Measurements from ENCODE around the gene TAS2R50. TPM values are rescaled to one million over a fixed set of nuclear protein-coding genes. Genes with fewer than 3 reads are reported as not detected.
"Not testable (repeated sequence)": the region's sequence is repeated elsewhere in the genome, so short reads cannot be mapped to it uniquely, and the experiment has no call there.

TAS2R50 gene, protein sequence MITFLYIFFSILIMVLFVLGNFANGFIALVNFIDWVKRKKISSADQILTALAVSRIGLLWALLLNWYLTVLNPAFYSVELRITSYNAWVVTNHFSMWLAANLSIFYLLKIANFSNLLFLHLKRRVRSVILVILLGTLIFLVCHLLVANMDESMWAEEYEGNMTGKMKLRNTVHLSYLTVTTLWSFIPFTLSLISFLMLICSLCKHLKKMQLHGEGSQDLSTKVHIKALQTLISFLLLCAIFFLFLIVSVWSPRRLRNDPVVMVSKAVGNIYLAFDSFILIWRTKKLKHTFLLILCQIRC
- 0.20 and 0.24 TPM in 2 replicates for total RNA-seq (2014; rRNA removed; shearing (Covaris generic))

GRCh38 chr12:10986812-10987211, at the start of gene TAS2R50:
Gene TAS2R50 (minus strand): TSS chr12:10986912. CDS start chr12:10986860, 52 bp downstream.
- no peak for DNase-seq (ENCODE audit: low read depth)

GRCh38 chr12:11033959-11034358, 47.2 kb upstream of the TAS2R50 start:
- DNase-seq (ENCODE audit: low read depth), result not testable (repeated sequence)

DNA sequence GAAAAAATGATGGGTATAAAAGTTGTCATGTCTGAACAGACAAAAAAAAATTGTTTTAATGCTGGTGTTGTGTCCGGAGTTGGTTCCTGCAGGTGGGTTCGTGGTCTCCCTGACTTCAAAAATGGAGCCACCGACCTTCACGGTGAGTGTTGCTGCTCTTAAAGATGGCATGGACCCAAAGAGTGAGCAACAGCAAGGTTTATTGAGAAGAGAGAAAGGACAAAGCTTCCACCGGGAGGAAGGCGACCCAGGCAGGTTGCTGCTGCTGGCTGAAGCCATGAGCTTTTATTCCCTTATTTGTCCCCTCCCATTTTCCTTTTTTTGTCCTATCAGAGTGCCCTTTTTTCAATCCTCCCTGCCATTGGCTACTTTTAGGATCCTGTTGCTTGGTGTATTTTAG, 44.6 kb upstream of the TAS2R50 start, which contains the start of gene TAS2R31:
Gene TAS2R31, minus strand, starts transcription at position 101 of the 400 bp plus-strand sequence. Its CDS starts 72 bp downstream, at position 29.
- DNase-seq (ENCODE audit: low read depth), result no peak

DNA sequence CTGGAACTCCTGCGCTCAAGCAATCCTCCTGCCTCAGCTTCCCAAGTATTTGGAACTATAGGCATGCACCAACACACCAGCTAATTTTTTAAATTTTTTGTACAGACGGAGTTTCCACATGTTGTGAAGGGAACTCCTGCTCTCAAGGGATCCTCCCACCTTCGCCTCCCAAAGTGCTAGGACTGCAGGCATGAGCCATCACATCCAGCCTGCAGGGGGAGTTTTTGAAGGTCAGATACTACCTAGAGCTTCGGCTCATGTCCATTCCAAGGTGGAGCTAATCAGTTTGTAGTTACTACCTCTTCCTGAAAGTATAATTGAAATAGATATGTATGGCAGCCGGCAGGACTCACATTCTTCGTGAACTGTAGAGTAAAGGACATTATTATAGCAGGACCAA, 39.4 kb upstream of the TAS2R50 start:
- no peak for DNase-seq (ENCODE audit: low read depth)

DNA sequence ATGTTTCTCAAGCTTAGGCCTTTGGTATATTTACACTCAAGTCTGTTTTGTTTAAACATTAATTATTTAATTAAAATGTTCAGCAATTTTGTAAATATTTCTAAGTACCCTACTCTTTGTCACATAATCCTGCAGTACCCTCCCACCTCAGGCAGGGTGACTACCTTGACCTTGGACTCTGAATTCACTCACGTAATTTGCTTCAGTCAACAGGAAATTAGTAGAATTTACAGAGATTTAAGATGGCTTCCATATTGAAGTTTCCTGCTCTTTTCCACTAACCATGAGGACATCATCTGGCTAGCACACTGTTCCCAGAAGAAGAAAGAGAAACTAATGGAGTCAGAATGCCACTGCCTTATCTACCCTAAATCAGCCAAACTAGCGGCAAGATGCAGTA, 36.7 kb upstream of the TAS2R50 start:
- no peak for DNase-seq (ENCODE audit: low read depth)

DNA sequence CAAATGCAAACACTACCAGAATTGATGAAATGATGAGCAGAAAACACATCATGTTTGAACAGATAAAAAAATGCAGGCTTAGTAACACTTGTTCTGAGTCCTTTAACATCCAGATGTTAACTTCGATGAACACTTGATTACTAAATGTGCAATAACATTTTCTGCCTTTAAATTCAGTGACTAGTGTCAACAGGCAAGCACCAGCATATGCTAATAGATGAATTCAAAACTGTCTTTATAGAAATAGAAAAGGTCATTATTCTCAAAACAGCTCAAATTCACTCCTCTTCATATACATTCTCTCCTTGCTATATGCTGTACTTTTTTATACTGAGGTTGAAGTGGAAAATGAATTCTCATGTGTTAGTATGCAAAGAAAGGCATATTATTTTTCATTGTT, 35.8 kb upstream of the TAS2R50 start, which contains the start of gene TAS2R19:
Gene TAS2R19, minus strand, starts transcription at position 101 of the 400 bp plus-strand sequence. Its CDS starts 49 bp downstream, at position 52.
- no peak for DNase-seq (ENCODE audit: low read depth)

- no peak for DNase-seq (ENCODE audit: low read depth)
Measured at GRCh38 chr12:11016937-11017336, 30.2 kb upstream of the TAS2R50 start.

GRCh38 chr12:11015775-11016430, 29.2 kb upstream of the TAS2R50 start:
- no peak for DNase-seq (ENCODE audit: low read depth)

- DNase-seq (ENCODE audit: low read depth), result no peak
Measured at GRCh38 chr12:11014234-11014633, 27.5 kb upstream of the TAS2R50 start.

- no peak for DNase-seq (ENCODE audit: low read depth)
Measured at GRCh38 chr12:11007608-11008007, 20.9 kb upstream of the TAS2R50 start.

DNA sequence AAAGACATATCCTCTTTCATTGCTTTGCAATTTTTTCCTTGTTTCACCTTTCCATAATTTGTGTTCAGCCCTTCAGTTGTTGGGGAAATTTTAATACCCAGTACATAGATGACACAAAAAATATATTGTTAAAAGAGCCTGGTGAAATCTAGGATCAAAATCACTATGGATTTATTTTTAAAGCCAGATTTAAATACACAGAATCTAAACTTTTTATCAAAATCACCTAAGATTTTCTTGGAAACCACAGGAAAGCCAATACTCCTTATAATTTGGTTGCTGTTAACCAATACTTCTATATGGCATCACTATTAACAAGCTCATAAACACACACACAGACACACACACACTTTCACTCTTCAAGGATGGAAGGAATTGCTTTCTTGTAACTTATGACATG, 11.5 kb upstream of the TAS2R50 start, which contains the start of gene TAS2R20:
Gene TAS2R20, minus strand, starts transcription at position 101 of the 400 bp plus-strand sequence. CDS start 429 bp downstream, outside the sequence.
- DNase-seq (ENCODE audit: low read depth), result no peak

DNA sequence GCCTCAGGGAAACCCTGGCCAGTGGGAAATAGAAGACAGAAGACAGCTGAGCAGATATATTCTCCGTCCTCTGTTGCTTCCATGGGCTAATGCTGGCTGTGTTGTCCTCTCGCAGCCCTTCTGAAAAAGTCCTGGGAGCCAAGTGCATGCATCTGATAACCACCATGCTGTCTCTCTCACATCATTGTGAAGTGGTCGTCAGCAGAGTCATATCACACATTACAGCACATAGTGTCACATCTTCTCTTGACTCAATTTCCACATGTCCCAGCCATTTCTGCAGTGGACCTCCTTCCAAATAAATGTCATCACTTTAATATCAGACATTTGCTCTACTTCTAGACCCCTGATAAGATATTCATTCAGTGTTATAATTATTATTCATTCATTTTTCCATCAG, 7.6 kb upstream of the TAS2R50 start:
- DNase-seq (ENCODE audit: low read depth), result no peak

GRCh38 chr12:10989107-10989506, 2.4 kb upstream of the TAS2R50 start:
- no peak for DNase-seq (ENCODE audit: low read depth)

DNA sequence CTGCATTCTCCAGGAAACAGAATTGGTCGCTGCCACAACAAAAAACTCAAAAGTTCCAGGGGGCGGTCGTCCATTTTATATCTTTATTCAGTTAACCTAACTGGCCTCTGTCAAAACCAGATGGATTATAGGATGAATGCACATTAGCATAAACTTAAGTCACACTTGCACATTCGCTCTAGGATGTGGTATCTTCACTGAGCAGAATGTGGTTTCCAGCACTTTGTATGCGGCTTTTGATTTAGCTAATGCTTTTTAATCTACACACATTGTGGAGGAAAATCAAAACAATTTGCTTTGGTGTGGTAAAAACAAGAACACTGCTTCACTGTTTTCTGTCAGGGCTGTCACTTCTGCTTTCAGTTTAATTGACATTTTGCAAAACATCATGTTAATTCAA, 4.5 kb downstream of the TAS2R50 start:
- no peak for DNase-seq (ENCODE audit: low read depth)

DNA sequence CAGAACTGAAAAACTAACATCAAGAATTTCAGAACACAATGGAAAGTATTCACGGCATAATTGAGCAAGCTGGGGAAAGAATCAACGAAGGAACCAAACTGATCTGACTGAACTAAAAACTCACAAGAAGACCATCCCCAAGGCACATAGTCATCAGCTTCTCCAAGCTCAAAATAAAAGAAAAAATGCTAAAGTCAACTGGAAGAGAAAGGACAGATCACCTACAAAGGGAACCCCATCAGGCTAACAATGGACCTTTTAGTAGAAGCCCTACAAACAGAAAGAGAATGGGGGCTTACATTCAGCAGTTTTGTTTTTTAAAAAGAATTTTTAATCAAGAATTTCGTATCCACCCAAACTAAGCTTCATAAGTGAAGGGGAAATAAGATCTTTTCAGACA, 11.7 kb downstream of the TAS2R50 start:
- no peak for DNase-seq (ENCODE audit: low read depth)

DNA sequence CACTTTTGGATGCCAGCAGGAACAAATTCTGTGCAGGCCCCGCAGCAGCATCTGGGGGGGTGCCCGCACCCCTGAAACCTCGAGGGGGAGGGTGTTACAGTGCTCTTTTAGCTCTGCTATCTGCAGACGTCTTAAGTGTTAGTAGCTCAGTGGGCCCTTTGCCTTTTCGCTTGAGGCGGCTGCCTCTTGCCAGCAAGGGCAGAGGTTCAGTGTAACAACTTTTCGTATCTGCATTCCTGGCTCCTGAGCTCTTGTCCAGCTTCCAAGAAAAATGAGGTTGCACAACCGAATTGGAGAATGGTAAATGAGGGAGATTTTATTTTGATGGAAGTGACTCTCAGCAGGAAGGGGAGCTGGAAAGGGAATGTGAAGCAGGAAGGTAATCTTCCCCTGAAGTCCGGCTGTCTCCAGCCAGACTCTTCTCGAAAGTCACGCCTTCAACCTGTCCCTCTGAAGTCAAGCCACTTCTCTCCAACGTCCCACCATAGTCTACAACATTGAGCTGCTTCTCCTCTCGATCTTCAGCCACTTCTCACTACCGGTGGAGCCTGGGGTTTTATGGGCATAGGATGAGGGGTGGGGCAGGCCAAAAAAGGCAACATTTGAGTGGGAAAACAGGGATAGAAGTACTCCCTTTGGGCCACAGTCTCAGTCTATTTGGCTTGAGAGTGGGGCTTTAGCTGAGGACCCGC, 17.8 kb downstream of the TAS2R50 start:
- peak; percentile 3 for DNase-seq (ENCODE audit: low read depth)

DNA sequence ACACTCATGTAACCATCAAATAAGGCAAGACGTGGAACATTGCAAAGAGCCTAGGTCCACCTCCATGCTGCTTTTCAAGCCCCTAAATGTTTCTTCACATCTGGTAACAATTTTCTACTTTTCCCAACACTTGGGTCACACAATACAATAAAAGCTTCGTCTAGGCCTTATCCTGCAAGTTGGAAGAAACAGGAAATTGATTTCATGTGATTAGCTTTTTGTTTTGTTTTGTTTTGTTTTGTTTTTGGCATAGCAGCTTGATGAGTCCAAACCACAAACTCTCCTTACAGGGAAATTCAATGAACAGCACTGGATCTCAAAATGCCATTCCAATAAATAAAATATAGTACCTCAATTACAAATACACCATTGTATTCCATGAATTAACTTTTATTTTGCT, 19.3 kb downstream of the TAS2R50 start:
- peak; percentile 62 for DNase-seq (ENCODE audit: low read depth)

DNA sequence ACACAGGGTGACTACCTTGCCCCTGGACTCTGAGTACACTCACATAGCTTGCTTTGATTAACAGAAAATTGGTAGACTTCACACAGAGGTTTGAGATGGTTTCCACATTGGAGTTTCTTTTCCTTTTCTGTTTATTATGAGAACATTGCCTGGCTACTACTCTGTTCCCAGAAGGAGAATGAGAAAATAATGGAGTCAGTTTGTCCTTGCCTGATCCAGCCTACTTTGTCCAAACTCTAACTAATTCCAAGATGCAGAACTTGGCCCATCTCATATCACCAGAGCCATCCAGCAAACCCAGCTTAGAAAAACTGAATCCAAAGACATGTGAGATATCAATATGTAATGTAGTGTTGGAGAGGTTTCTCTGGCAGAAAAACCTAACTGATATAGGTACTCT, 20.4 kb downstream of the TAS2R50 start:
- DNase-seq (ENCODE audit: low read depth), result no peak

GRCh38 chr12:10965476-10965875, 21.2 kb downstream of the TAS2R50 start:
- no peak for DNase-seq (ENCODE audit: low read depth)

- DNase-seq (ENCODE audit: low read depth), result no peak
Measured at GRCh38 chr12:10960211-10960610, 26.5 kb downstream of the TAS2R50 start.

- no peak for DNase-seq (ENCODE audit: low read depth)
Measured at GRCh38 chr12:10959804-10960203, 26.9 kb downstream of the TAS2R50 start.

DNA sequence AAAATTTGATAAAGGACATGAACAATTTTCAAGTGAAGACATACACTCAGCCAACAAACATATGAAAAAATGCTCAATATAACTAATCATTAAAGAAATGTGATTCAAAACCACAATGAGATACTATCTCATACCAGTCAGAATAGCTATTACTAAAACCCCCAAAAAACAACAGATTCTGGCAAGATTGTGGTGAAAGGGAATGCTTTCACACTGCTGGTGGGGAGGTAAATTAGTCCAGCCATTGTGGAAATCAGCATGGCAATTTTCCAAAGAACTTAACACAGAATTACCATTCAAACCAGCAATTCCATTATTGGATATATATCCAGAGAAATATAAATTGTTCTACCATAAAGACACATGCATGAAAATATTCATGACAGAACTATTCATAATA, 29.0 kb downstream of the TAS2R50 start:
- no peak for DNase-seq (ENCODE audit: low read depth)
